Measurements from ENCODE around the gene PRKCB.

Gene PRKCB

DNA sequence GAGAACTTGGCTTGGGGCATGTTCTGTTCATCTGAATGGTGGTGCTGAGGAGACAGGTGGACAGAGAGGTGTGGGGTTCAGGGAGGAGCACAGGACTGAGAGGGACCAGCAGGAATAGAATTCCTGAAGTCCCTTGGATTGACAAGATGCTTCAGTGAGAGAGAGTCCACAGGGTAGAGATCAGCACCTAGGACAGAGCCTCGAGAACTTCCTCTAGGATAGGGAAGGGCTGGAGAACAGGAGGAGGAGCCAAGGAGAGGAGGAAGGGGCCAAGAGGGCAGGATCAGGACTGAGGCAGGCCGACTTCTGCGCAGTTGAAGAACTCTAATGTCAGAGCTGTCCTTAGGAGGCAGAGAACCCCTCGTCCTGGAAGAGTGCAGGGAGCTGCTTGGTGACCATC, 138.4 kb downstream of the PRKCB start:
- no peak for DNase-seq

DNA sequence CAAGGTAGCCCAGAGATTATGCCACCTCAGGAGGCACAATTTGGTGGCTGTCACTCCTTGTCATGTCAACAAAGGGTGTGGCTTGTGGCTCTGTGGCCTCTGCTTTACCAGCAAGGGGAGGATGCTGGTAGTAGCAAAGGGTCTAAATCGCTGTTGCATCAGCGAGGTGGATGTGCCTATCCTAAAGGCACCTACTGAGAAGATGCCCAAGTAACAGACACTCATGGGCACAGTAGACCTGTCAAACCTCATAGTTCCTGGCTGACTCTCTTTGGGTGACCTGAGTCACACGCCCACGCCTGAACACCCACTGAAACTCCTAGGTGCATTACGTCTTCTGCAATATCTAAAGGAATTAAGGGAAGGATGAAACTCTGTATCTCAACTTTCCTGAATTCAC, 139.5 kb downstream of the PRKCB start:
- DNase-seq = no peak

DNA sequence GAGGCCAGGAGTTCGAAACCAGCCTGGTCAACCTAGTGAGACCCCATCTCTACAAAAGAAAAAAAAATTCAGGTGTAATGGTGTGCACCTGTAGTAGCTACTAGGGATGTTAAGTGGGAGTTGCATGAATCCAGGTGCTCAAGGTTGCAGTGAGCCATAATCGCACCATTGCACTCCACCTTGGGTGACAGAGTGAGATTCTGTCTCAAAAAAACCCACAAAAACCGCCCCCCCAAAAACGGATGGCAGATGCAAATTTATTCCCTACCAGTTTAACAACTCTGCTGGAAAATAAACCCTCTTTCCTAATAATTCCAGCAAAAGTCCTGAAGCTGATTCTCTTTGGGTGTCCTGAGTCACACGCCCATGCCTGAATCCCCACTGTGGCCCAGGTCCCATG, 140.3 kb downstream of the PRKCB start:
- DNase-seq = no peak

DNA sequence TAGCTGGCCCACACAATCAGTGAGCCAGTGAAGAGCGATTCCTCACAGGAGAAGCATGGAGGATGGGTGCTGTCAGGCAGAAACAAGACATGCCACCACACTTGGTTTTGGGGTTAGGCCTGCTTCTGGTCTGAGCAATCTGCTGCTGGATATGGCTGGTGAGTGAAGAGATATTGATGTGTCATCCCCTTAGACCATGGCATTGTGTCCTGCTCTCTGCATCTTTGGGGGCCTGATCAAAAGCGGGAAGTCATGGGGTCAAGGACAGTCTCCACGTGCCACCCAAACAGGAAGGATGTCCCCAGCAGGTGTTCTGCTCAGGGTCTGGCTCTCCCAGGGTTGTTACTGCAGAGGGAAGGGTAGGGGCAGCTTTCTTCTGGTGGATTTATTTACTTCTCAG, 140.7 kb downstream of the PRKCB start:
- no peak for DNase-seq

DNA sequence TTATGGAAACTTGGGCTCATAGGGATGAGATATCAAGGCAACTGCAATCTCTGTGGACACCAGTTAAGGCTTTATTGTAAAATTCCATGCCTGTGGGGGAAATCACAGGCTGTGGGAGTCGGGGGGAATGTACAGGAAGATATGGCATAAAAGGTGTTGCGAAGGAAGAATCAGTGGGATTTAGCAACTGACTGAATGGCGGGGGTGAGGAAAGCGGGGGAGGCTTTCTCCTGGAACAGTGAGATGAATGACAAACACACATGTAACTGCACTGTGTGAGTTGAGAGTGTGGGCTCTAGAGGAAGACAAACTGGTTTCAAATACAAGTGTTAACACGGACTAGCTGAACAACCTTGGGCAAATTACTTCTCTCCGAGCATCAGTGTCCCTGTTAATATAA, 143.7 kb downstream of the PRKCB start:
- no peak for DNase-seq

DNA sequence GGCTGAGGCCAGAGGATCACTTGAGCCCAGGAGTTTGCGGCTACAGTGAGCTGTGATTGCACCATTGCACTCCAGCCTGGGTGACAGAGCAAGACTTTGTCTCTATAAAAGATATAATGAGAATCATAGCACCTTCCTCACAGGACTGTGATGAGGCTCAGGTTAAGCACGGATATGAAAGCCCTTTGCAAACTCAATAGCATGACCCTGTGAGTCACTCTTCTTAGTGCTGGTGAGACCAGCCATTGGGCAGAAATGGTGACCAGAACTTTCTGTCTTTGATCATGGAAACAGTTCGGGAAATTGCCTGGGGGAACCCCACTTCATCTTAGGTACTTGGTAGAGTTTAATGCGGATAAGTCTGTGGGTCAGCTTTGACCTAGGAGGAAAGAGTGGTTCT, 144.2 kb downstream of the PRKCB start:
- DNase-seq = no peak

DNA sequence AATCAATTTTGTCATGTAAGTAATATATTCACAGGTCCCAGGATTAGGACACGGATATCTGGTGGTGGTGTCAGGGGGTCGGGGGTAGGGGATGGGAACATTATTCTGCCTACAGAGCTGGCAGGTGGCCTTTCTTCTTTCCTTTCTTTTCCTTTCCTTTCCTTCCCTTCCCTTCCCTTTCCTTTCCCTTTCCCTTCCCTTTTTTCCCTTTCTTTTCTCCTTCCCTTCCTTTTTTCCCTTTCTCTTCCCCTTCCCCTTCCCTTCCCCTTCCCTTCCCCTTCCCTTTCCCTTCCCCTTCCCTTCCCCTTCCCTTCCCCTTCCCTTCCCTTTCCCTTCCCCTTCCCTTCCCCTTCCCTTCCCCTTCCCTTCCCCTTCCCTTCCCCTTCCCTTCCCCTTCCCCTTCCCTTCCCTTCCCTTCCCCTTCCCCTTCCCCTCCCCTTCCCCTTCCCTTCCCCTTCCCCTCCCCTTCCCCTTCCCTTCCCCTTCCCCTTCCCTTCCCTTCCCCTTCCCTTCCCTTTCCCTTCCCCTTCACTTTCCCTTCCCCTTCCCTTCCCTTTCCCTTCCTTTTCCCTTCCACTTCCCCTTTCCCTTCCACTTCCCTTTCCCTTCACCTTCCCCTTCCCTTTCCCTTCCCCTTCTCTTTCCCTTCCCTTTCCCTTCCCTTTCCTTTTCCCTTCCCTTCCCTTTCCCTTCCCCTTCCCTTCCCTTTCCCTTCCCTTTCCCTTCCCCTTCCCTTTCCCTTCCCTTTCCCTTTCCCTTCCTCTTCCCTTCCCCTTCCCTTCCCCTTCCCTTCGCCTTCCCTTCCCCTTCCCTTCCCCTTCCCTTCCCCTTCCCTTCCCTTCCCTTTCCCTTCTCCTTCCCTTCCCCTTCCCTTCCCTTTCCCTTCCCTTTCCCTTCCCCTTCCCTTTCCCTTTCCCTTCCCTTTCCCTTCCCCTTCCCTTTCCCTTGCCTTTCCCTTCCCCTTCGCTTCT, 145.9 kb downstream of the PRKCB start:
- no peak for DNase-seq

DNA sequence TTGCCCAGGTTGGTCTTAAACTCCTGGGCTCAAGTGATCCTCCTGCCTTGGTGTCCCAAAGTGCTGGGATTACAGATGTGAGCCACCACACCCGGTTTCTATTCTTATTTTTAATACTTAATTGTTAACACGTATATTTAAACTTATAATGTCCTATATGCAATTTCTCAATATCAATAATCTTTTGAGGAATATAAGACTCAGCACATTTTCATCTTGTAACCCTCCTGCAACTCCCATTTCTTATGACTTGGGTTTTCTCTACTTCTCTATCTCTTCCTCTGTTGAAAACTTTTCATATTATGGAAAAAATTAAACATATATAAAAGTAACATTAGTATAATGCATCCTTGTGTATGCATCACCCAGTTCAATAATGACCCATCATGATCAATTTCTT, 150.7 kb downstream of the PRKCB start:
- no peak for DNase-seq

DNA sequence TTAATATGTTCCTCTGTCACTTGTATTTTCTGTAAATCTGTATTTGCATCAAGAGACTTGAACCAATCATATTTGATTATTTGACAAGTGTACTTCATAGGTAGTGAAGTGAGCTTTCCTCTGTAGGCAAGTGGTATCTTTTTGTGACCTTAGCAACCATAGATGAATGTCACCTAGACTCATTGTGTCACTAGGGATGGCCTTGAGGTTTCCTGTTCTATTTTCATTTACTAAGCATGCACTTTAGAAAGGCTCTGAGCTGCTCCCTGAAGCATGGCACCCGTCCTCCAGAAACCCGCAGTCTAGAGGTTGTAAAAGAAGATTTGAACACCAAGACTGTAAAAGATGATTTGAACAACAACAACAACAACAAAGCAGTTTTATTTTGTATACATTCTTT, 151.7 kb downstream of the PRKCB start:
- DNase-seq = no peak

DNA sequence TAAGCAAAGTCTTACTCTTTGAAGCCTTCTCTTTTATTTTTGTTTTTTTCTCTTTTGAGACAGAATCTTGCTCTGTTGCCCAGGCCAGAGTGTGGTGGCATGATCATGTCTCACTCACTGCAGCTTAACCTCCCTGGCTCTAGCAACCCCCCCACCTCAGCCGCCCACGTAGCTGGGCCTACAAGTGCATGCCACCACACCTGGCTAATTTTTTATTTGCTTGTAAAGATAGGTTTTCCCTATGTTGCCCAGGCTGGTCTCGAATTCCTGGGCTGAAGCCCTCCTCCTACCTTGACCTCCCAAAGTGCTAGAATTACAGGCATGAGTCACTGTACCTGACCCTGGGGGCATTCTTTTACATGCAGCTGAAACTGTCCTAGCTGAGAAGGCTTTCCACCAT, 154.7 kb downstream of the PRKCB start:
- DNase-seq = no peak

DNA sequence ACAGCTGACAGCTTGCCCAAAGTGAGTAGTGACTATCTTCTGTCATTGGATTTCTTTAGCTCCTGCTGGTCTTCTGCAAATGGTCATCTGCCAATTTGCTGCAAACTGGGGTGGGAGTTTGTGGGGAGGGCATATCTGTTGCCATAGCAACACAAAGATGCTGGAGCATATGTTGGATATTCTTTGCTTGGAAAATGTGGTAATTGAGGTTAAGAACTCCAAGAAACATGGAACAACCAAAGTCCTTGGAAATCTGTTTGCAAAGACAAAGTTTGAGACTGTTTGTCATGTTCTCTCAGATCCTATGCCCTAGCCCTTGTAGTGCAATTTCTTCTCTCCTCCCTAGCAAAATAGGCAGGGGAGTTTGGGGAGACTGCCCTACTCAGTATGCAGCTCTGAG, 155.3 kb downstream of the PRKCB start:
- no peak for DNase-seq

DNA sequence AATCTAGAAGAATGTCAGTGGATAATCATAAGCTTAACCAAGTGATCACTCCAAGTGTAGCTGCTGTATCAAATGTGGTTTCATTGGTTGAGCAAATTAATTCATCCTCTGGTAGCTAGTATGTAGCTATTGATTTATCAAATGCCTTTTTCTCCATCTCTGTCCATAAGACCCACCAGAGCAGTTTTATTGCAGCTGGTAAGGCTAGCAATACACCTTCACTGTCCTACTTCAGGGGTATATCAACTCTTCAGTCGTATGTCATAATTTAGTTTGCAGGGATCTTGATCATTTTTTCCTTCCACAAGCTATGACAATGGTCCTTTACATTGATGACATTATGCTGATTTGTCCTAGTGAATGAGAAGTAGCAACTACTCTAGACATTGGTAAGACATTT, 158.8 kb downstream of the PRKCB start:
- no peak for DNase-seq

DNA sequence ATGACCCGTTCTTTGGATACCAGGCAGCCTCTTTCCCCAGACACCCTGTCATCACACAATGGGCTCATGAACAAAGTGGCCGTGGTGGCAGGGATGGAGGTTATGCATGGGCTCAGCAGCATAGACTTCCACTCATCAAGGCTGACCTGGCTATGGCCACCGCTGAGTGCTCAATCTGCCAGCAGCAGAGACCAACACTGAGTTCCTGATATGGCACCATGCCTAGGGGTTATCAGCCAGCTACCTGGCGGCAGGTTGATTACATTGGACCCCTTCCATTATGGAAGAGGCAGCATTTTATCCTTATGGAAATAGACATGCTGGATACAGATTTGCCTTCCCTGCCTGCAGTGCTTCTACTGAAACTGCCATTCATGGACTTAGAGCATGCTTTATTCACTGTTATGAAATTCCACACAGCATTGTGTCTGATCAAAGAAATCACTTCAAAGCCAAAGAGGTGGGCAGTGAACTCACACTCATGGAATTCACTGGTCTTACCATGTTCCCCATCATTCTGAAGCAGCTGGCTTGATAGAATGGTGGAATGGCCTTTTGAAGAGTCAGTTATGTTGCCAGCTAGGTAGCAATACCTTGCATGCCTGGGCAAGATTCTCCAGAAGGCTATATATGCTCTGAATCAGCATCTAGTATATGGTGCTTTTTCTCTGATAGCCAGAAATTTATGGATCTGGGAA, 160.6 kb downstream of the PRKCB start:
- no peak for DNase-seq

DNA sequence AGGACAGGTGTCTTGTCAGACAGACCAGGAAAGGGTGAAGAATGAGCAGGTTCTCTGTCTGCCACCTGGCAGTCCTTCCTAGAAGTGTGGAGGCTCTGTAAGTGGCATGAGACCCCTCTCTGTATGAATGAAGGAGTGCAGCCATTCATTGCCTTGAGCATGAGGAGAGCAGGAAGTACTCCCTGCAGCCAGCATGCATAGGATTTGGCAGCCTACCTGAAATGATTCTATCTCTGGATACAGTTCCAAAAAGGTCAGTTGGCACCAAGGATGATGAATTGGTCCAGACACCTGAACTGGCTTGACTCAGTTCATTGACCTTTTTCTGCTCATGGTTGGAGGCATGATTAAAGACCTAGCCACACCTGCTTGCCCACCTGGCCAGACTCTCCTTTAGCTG, 163.0 kb downstream of the PRKCB start:
- DNase-seq = no peak

DNA sequence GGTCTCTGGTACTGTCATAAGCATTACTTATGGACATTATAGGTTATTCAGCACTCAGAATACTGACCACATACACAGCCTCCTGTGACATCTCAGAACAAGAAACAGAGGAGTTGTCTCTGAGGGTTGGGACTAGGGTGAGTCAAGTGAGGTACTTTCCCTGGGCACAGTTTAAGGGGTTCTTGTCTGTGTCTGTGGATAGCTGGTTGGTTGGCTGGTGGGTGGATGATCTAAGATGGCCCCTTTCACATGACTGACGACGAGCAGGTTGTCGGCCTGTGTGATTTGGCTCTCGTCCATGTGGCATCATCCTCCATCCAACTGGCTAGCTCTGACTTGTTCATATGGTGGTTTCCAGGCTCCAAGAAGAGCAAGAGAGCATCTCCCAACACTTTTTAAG, 163.9 kb downstream of the PRKCB start:
- no peak for DNase-seq

DNA sequence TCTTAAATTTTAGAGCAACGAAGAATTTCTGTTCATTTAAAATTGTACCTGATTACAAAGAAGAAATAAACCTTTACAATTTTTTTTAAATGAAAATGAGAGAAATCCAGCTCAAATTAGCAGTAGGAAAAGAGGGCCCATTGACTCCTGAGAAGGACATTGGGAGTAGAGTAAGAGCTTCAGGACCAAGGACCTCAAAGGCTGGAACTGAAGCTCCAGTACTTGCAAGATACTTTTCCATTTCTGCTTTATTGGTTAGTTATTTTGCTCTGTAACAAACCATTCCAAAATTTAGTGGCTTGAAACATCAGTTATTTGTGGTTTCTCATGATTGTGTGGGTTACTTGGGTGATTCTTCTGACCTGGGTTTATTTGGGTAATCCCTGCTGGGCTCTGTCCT, 165.9 kb downstream of the PRKCB start:
- DNase-seq = no peak

DNA sequence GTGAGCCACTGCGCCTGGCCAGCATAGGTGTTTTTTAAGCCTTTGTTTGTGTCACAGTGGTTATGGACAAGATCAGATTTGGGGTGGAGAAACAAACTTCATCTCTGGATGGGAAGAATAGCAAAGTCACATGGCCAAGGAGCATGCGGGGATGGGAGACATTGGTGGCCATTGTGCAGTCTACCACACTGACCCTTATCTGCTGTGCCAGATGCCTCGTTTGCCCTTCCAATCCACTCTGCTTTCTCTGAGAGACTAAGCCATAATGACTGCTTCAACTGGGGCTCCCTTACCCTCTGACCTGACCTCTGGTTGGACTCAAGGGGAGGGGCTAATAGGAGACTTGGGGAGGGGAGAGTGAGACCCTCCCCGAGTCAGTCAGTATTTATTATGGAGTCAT, 166.8 kb downstream of the PRKCB start:
- DNase-seq = no peak

DNA sequence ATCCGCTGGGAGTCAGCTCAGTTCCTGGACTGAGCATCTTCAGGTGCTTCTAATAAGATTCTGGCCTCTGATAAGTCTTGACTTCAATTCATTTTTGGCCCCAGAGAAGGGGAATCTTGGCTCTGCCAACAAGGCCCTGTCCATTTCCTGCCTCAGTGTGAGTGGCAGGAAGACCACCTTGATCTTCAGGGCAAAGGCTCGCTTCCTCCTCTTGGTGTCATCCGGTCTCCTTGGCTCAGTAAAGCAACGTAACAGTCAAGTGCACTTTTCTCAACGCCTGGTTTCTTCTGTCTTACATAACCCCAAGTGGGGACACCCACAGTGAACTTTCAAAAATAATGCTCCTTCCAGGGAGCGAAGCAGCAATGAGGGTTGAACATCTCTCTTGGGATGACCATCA, 169.8 kb downstream of the PRKCB start:
- DNase-seq = no peak

DNA sequence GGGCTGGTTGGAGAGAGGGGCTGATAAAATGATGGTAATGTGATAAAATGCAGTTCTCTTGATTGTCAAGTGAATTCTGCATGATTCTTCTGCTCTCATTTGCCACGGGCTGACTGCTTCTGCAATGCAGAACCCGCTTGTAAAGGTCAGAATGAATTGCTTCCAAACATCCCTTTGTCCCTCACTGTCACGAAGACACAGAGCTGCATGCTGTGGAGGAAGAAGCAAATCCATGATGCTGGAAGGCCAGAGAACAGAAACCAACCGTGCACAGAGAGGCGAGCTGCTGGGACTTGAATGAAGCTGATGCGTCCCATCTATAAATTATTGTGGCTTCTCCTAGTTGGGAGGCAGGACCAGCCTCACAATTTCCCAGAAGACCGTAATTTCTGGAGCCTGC, 171.6 kb downstream of the PRKCB start:
- DNase-seq = no peak

DNA sequence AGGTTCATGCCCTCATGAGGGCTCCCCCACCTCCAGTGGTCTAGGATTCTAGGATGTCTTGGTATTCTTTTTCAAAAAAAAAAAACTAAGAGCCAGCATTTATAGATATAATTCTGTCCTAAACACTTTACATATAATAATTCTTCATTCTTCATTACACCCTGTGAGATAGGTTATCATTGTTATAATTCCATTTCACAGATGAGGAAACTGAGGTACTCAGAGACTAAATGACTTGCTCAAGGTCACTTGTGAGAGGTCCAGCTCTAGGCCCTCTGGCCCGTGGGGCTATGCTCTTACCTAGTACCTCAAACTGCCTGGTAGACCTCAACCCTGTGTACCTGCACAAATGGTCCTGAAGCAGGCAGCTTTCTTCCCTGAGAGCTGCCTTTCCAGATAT, 172.2 kb downstream of the PRKCB start:
- no peak for DNase-seq

DNA sequence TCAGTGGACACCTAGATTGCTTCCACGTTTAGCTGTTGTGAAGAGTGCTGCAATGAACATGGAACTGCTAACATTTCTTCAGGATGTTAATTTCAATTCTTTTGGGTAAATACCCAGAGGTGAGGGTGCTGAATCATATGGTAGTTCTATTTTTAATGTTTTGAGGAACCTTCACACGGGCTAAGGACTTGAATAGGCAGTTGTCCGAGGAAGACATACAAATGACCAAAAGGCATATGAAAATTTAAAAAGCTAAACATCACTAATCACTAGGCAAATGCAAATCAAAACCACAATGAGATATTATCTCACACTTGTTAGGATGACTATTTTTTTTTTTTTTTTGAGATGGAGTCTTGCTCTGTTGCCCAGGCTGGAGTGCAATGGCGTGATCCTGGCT, 173.3 kb downstream of the PRKCB start:
- DNase-seq = no peak

DNA sequence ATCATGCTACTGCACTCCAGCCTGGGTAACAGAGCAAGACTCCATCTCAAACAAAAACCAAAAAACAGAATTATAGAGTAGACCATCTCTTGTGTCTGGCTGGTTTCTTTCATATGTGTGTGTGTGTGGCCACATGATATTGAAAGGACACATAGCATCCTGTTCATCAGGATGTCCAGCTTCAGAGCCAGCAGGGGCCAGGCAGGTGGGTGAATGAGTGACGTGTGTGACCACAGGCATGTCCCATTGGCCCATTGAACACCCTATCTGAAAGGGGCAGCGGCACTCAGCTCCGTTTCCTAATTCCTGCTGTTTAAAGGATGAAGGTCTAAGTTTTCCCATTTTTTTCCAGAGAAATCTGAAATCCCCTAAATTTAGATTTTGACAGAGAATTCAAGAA, 174.2 kb downstream of the PRKCB start:
- no peak for DNase-seq

DNA sequence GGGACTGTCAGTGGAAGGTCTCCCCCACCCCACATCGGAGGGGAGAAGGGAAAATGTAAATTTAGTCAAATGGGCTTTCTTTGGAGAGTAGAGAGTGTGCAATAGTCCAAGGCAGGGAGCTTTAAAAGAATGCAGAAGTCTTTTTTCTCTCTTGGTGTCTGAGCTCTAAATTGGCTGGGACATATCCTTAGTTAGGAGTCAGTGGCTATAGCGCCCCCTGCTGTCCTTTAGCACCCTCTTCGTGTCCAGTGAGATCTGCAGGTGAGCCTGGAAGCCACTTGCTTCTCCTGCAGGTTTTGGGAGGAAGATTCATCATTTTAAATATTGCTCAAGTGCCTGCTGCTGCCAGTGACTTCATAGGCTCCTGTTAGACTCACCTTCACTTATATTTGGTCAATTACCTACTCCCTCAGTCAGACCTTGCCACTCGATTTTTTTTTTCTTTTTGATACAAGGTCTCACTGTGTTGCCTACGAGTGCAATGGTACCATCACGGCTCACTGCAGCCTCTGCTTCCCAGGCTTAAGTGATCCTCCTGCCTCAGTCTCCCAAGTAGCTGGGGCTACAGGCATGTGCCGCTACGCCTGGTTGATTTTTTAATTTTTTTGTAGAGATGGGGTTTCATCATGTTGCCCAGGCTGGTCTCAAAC, 174.8 kb downstream of the PRKCB start:
- peak; percentile 28 for DNase-seq

DNA sequence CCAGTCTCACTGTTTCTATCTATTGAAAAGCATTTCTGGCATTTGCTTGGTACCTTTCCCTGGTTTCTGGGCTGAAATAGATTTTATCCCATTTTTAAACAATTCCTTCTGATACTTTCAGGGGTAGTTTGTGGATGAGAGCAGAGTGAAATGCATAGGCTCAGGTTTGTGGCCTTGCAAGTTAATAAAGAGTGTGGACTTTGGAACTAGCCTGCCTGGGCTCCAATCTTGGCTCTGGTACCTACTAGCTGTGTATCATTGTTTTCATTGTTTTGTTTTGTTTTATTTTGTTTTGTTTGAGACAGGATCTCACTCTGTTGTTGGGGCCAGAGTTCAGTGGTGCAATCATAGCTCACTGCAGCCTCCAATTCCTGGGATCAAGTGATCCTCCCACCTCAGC, 175.5 kb downstream of the PRKCB start:
- no peak for DNase-seq
